ENCODE measurements around the gene RPS3. TPM values are rescaled to one million over a fixed set of nuclear protein-coding genes. Genes with fewer than 3 reads are reported as not detected.

The RPS3 gene
- total RNA-seq, 1 donor from 2014 or later = 1,962 TPM

- peak overlapping the region; percentile 77 for H3K4me2 ChIP-seq
- Mint-ChIP-seq H3K4me1 (peaks cover 50% of the 10 kb centered on the region), H3K27me3 (ENCODE audit: insufficient read depth, low read depth) (peaks cover 11% of the 10 kb centered on the region), H3K27ac (peak overlapping the region; percentile 87), H3K9me3 (peaks cover 9% of the 10 kb centered on the region), H3K4me3 (peak overlapping the region; percentile 69), H3K36me3 (peaks cover 26% of the 10 kb centered on the region)
- peaks cover 41% of the 10 kb centered on the region for H3F3A ChIP-seq (ENCODE audit: low read depth)
- peaks cover 40% of the 10 kb centered on the region for H4K20me1 ChIP-seq (ENCODE audit: low read depth)
- TF ChIP-seq EZH2phosphoT487 (IDR thresholded peaks at IDR 0.05) = no peak
- TF ChIP-seq EZH2 (IDR thresholded peaks at IDR 0.05) = no peak
- no peaks in the 10 kb centered on the region for H3K36me3 ChIP-seq
- no peak overlapping the region for H3K9ac ChIP-seq
- peaks cover 37% of the 10 kb centered on the region for H3K4me1 ChIP-seq
- H3K27me3 ChIP-seq = peaks cover 29% of the 10 kb centered on the region
- H3K27ac ChIP-seq = no peak overlapping the region
- peaks cover 7% of the 10 kb centered on the region for H3K9me3 ChIP-seq (ENCODE audit: low read depth)
- H2AFZ ChIP-seq (replicated peaks) = no peak overlapping the region
- no peaks in the 10 kb centered on the region for H3K79me2 ChIP-seq (ENCODE audit: low read depth)
- DNase-seq (ENCODE audit: low spot score) = peak; percentile 77
- H3K4me3 ChIP-seq = peak overlapping the region; percentile 19
These were observed 25.1 kb downstream of the RPS3 start for GRCh38 chr11:75424396-75424795.

- H3K36me3 ChIP-seq = no peaks in the 10 kb centered on the region
- peak overlapping the region; percentile 77 for H3K4me2 ChIP-seq
- Mint-ChIP-seq H3K9me3 (peaks cover 10% of the 10 kb centered on the region), H3K27ac (no peak overlapping the region), H3K4me3 (no peak overlapping the region), H3K4me1 (peaks cover 48% of the 10 kb centered on the region), H3K36me3 (peaks cover 28% of the 10 kb centered on the region), H3K27me3 (ENCODE audit: insufficient read depth, low read depth) (peaks cover 12% of the 10 kb centered on the region)
- peaks cover 9% of the 10 kb centered on the region for H3K9me3 ChIP-seq (ENCODE audit: low read depth)
- H3K9ac ChIP-seq = no peak overlapping the region
- H3K27ac ChIP-seq = no peak overlapping the region
- H3K4me3 ChIP-seq = no peak overlapping the region
- peak; percentile 71 for DNase-seq (ENCODE audit: low spot score)
- H3K4me1 ChIP-seq = peaks cover 36% of the 10 kb centered on the region
- peaks cover 40% of the 10 kb centered on the region for H3K27me3 ChIP-seq
- peaks cover 39% of the 10 kb centered on the region for H3F3A ChIP-seq (ENCODE audit: low read depth)
- TF ChIP-seq EZH2phosphoT487 (IDR thresholded peaks at IDR 0.05) (no peak), EZH2 (IDR thresholded peaks at IDR 0.05) (no peak)
- TF ChIP-seq, protein P1, sequence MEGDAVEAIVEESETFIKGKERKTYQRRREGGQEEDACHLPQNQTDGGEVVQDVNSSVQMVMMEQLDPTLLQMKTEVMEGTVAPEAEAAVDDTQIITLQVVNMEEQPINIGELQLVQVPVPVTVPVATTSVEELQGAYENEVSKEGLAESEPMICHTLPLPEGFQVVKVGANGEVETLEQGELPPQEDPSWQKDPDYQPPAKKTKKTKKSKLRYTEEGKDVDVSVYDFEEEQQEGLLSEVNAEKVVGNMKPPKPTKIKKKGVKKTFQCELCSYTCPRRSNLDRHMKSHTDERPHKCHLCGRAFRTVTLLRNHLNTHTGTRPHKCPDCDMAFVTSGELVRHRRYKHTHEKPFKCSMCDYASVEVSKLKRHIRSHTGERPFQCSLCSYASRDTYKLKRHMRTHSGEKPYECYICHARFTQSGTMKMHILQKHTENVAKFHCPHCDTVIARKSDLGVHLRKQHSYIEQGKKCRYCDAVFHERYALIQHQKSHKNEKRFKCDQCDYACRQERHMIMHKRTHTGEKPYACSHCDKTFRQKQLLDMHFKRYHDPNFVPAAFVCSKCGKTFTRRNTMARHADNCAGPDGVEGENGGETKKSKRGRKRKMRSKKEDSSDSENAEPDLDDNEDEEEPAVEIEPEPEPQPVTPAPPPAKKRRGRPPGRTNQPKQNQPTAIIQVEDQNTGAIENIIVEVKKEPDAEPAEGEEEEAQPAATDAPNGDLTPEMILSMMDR (IDR thresholded peaks at IDR 0.05) = peak; percentile 63
- peaks cover 39% of the 10 kb centered on the region for H4K20me1 ChIP-seq (ENCODE audit: low read depth)
- no peak overlapping the region for H2AFZ ChIP-seq (replicated peaks)
- H3K79me2 ChIP-seq (ENCODE audit: low read depth) = no peaks in the 10 kb centered on the region
These were observed 26.1 kb downstream of the RPS3 start for GRCh38 chr11:75425422-75425821.

DNA sequence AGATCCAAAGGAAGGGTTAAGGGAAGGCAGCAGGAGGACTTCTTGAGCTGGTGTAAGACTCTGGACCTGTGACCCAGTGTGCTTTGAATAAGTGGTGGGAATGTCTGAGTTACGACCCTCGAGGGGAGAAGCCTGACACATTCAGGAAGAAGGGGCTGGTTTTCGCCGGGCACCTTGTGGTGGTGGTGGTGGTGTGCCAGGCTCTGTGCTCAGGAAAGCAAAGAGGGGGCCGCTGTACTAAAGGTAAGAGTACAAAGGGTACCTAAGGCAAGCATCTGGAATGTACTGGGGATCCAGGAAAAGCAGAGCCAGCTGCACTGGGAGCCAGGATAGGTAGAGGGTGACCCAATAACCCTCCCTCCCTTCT lies 27.4 kb downstream of the RPS3 start:
- H3K4me1 Mint-ChIP-seq = peaks cover 42% of the 10 kb centered on the region
- Histone ChIP-seq H3K79me2 (ENCODE audit: low read depth) (no peaks in the 10 kb centered on the region), H3K9me3 (ENCODE audit: low read depth) (peaks cover 9% of the 10 kb centered on the region), H3K4me3 (no peak overlapping the region), H3F3A (ENCODE audit: low read depth) (peaks cover 52% of the 10 kb centered on the region), H3K4me1 (peaks cover 26% of the 10 kb centered on the region), H3K27me3 (peaks cover 52% of the 10 kb centered on the region), H2AFZ (replicated peaks) (no peak overlapping the region), H3K9ac (no peak overlapping the region), H3K36me3 (no peaks in the 10 kb centered on the region), H4K20me1 (ENCODE audit: low read depth) (peaks cover 39% of the 10 kb centered on the region), H3K27ac (no peak overlapping the region), H3K4me2 (no peak overlapping the region)
- DNase-seq (ENCODE audit: low spot score) = no peak
- H3K36me3 Mint-ChIP-seq = peaks cover 24% of the 10 kb centered on the region
- H3K4me3 Mint-ChIP-seq = no peak overlapping the region
- peaks cover 25% of the 10 kb centered on the region for H3K27me3 Mint-ChIP-seq (ENCODE audit: insufficient read depth, low read depth)
- no peak overlapping the region for H3K27ac Mint-ChIP-seq
- peaks cover 12% of the 10 kb centered on the region for H3K9me3 Mint-ChIP-seq
- TF ChIP-seq, protein P1 (IDR thresholded peaks at IDR 0.05) = no peak
- TF ChIP-seq EZH2 (IDR thresholded peaks at IDR 0.05) (no peak), EZH2phosphoT487 (IDR thresholded peaks at IDR 0.05) (no peak)

- Histone ChIP-seq H3K9ac (no peak overlapping the region), H3K27me3 (peaks cover 57% of the 10 kb centered on the region), H2AFZ (replicated peaks) (no peak overlapping the region), H3K79me2 (ENCODE audit: low read depth) (no peaks in the 10 kb centered on the region), H3K9me3 (ENCODE audit: low read depth) (peaks cover 9% of the 10 kb centered on the region), H4K20me1 (ENCODE audit: low read depth) (peaks cover 41% of the 10 kb centered on the region), H3F3A (ENCODE audit: low read depth) (peaks cover 57% of the 10 kb centered on the region), H3K4me1 (peaks cover 23% of the 10 kb centered on the region), H3K4me2 (no peak overlapping the region), H3K36me3 (no peaks in the 10 kb centered on the region), H3K4me3 (no peak overlapping the region), H3K27ac (no peak overlapping the region)
- no peak overlapping the region for H3K27ac Mint-ChIP-seq
- no peak for DNase-seq (ENCODE audit: low spot score)
- no peak overlapping the region for H3K4me3 Mint-ChIP-seq
- H3K36me3 Mint-ChIP-seq = peaks cover 20% of the 10 kb centered on the region
- no peak for TF ChIP-seq EZH2phosphoT487 (IDR thresholded peaks at IDR 0.05)
- no peak for TF ChIP-seq EZH2 (IDR thresholded peaks at IDR 0.05)
- TF ChIP-seq, protein P1 (IDR thresholded peaks at IDR 0.05) = no peak
- peaks cover 12% of the 10 kb centered on the region for H3K9me3 Mint-ChIP-seq
- H3K27me3 Mint-ChIP-seq (ENCODE audit: insufficient read depth, low read depth) = peaks cover 30% of the 10 kb centered on the region
- peaks cover 39% of the 10 kb centered on the region for H3K4me1 Mint-ChIP-seq
These were observed 27.9 kb downstream of the RPS3 start for GRCh38 chr11:75427181-75427580.

Measured in neural progenitor cell (in vitro differentiated cells).